ENCODE results near the gene KIF7.

Gene KIF7

GRCh38 chr15:89670971-89671560, 15.8 kb upstream of the KIF7 start:
- DNase-seq, result no peak

- no peak for DNase-seq
Observed at GRCh38 chr15:89669941-89670340, 14.7 kb upstream of the KIF7 start.

GRCh38 chr15:89669309-89669865, 14.1 kb upstream of the KIF7 start:
- no peak for DNase-seq

- DNase-seq, result no peak
Observed at GRCh38 chr15:89668171-89668570, 12.9 kb upstream of the KIF7 start.

GRCh38 chr15:89667706-89667960, 12.4 kb upstream of the KIF7 start:
- no peak for DNase-seq

GRCh38 chr15:89666858-89667705, 11.8 kb upstream of the KIF7 start:
- no peak for DNase-seq

- DNase-seq, result no peak
Observed at GRCh38 chr15:89666184-89666857, 11.1 kb upstream of the KIF7 start.

- no peak for DNase-seq
Observed at GRCh38 chr15:89665449-89666181, 10.3 kb upstream of the KIF7 start.

GRCh38 chr15:89664441-89665350, 9.4 kb upstream of the KIF7 start:
- no peak for DNase-seq

GRCh38 chr15:89662893-89663626, 7.8 kb upstream of the KIF7 start:
- no peak for DNase-seq

GRCh38 chr15:89660556-89660955, 5.3 kb upstream of the KIF7 start:
- no peak for DNase-seq

- DNase-seq, result no peak
Observed at GRCh38 chr15:89659295-89659694, 4.0 kb upstream of the KIF7 start.

GRCh38 chr15:89657686-89658200, 2.5 kb upstream of the KIF7 start:
- no peak for DNase-seq

- DNase-seq, result no peak
Observed at GRCh38 chr15:89656116-89656815, 999 bp upstream of the KIF7 start.

- no peak for DNase-seq
Observed at GRCh38 chr15:89654301-89654761, 936 bp downstream of the KIF7 start.

GRCh38 chr15:89653578-89653977, 1.7 kb downstream of the KIF7 start:
- no peak for DNase-seq

- DNase-seq, result no peak
Observed at GRCh38 chr15:89652666-89653065, 2.6 kb downstream of the KIF7 start.

- no peak for DNase-seq
Observed at GRCh38 chr15:89652131-89652530, 3.1 kb downstream of the KIF7 start.

- DNase-seq, result no peak
Observed at GRCh38 chr15:89649716-89650115, 5.6 kb downstream of the KIF7 start.

GRCh38 chr15:89649013-89649625, 6.1 kb downstream of the KIF7 start:
- no peak for DNase-seq
